H54 (cell line): ENCODE data around the gene CLC.
"Not testable (repeated sequence)": the region's sequence is repeated elsewhere in the genome, so short reads cannot be mapped to it uniquely, and the experiment has no call there.

ENCODE experiments used
- DNase-seq: peaks from one replicate; pipeline ENCODE4 v3.0.0; 2011; ENCODE audit warnings: low spot score, mixed read lengths; ENCODE audit not compliant: insufficient read length
- FAIRE-seq: peaks from 3 replicates; lab custom pipeline; 2011; peaks lifted over from hg19 to GRCh38; lab: Jason Lieb, UNC
- POLR2A ChIP-seq: IDR thresholded peaks from 2 replicates; pipeline ENCODE4 v1.6.1; 2011; ENCODE audit warnings: low read depth, mild to moderate bottlenecking, low read length

CLC gene

GRCh38 chr19:39737891-39738290 is at the start of gene CLC:
Gene CLC, minus strand, starts transcription at chr19:39738029. Its CDS starts 77 bp downstream, at chr19:39737952.
- no peak for DNase-seq
- no peak for TF ChIP-seq POLR2A
- FAIRE-seq, result no peak

- DNase-seq (no peak), FAIRE-seq (no peak)
- TF ChIP-seq POLR2A, result no peak
Measured at GRCh38 chr19:39780894-39781293, 43.1 kb upstream of the CLC start.

GRCh38 chr19:39778763-39779162 is 40.9 kb upstream of the CLC start, which contains the start of gene LEUTX:
Gene LEUTX, plus strand, starts transcription at chr19:39778854. Its CDS starts 67 bp downstream, at chr19:39778921.
- TF ChIP-seq POLR2A, result no peak
- FAIRE-seq, result no peak
- no peak for DNase-seq

GRCh38 chr19:39768786-39769185 is 31.0 kb upstream of the CLC start:
- TF ChIP-seq POLR2A, result no peak
- FAIRE-seq (no peak), DNase-seq (no peak)

- DNase-seq, result no peak
- no peak for TF ChIP-seq POLR2A
- no peak for FAIRE-seq
Measured at GRCh38 chr19:39768334-39768733, 30.5 kb upstream of the CLC start.

GRCh38 chr19:39765091-39766076 is 27.6 kb upstream of the CLC start:
- DNase-seq (peak; percentile 32), FAIRE-seq (no peak)
- no peak for TF ChIP-seq POLR2A

GRCh38 chr19:39761851-39762250 is 24.0 kb upstream of the CLC start:
- FAIRE-seq, DNase-seq: not testable (repeated sequence)

- no peak for TF ChIP-seq POLR2A
- FAIRE-seq (no peak), DNase-seq (no peak)
Measured at GRCh38 chr19:39759457-39760184, 21.8 kb upstream of the CLC start.

- FAIRE-seq, result no peak
- TF ChIP-seq POLR2A, result no peak
- no peak for DNase-seq
Measured at GRCh38 chr19:39754971-39755370, 17.1 kb upstream of the CLC start.

- no peak for TF ChIP-seq POLR2A
- FAIRE-seq, result no peak
Measured at GRCh38 chr19:39754544-39754943, 16.7 kb upstream of the CLC start.

GRCh38 chr19:39752795-39753194 is 15.0 kb upstream of the CLC start:
- TF ChIP-seq POLR2A, result no peak
- FAIRE-seq, result no peak

More at GRCh38 chr19:39754544-39754943, 16.7 kb upstream of the CLC start:
- DNase-seq, result no peak

GRCh38 chr19:39752390-39752789 is 14.6 kb upstream of the CLC start:
- no peak for DNase-seq
- no peak for TF ChIP-seq POLR2A
- FAIRE-seq, result no peak

More at GRCh38 chr19:39752795-39753194, 15.0 kb upstream of the CLC start:
- DNase-seq, result no peak

- FAIRE-seq (no peak), DNase-seq (no peak)
- TF ChIP-seq POLR2A, result no peak
Measured at GRCh38 chr19:39749981-39750380, 12.2 kb upstream of the CLC start.
